IMR-90 (cell line): ENCODE results near the gene LRFN5. TPM values are rescaled to one million over a fixed set of nuclear protein-coding genes. Genes with fewer than 3 reads are reported as not detected.

Experiments
- ATAC-seq: fragments of 200-7000 bp; cut with Tn5 transposase; 2 replicates; pipeline ENCODE4 v1.9.1; 2020; ENCODE audit warnings: low read depth, mild to moderate bottlenecking, moderate library complexity
- BruUV-seq: library from RNA; stranded (reverse); fragments of 400-500 nt; replicated peaks from 2 replicates; lab custom pipeline; 2021; lab: Mats Ljungman, UMichigan
- CTCF ChIA-PET: fragments of 300-600 bp; formaldehyde crosslinking; extraction: SDS; loops from one replicate; lab custom pipeline; 2021; ENCODE audit warnings: antibody characterized with exemption; lab: Yijun Ruan, JAX
- POLR2A ChIA-PET: fragments of 300-600 bp; sonication (Branson Sonifier 250); formaldehyde crosslinking; loops from one replicate; lab custom pipeline; 2022; ENCODE audit warnings: antibody characterized with exemption; ENCODE audit not compliant: unreplicated experiment; lab: Charles Lee
- DNase-seq: peaks from one replicate; pipeline ENCODE4 v3.0.0; 2013
- H2AFZ ChIP-seq: replicated peaks from 2 replicates; pipeline ENCODE3; 2013; ENCODE audit warnings: low read length, mild to moderate bottlenecking; ENCODE audit not compliant: poor library complexity
- H2AK5ac ChIP-seq: 2 replicates; pipeline ENCODE4 v1.6.1; 2013; ENCODE audit warnings: low read depth, low read length, inconsistent platforms
- H2AK9ac ChIP-seq: replicated peaks from 2 replicates; pipeline ENCODE3; 2013; ENCODE audit warnings: mild to moderate bottlenecking, low read depth, low read length, moderate library complexity; ENCODE audit not compliant: poor library complexity
- H2BK120ac ChIP-seq: 2 replicates; pipeline ENCODE4 v1.6.1; 2013; ENCODE audit warnings: low read depth, low read length, inconsistent platforms
- H2BK15ac ChIP-seq: 3 replicates; pipeline ENCODE4 v1.6.1; 2013; ENCODE audit warnings: low read depth, low read length, inconsistent platforms
- H2BK20ac ChIP-seq: 2 replicates; pipeline ENCODE4 v1.6.1; 2013; ENCODE audit warnings: low read depth, mild to moderate bottlenecking, inconsistent platforms, low read length, moderate library complexity
- H2BK5ac ChIP-seq: 2 replicates; pipeline ENCODE4 v1.6.1; 2013; ENCODE audit warnings: mild to moderate bottlenecking, low read depth, low read length, inconsistent platforms; ENCODE audit not compliant: poor library complexity, severe bottlenecking
- H3K14ac ChIP-seq: replicated peaks from 2 replicates; pipeline ENCODE4 v1.6.1; 2013; ENCODE audit warnings: low read depth, low read length, inconsistent platforms
- H3K18ac ChIP-seq: 2 replicates; pipeline ENCODE4 v1.6.1; 2013; ENCODE audit warnings: low read depth, low read length, control low read depth
- H3K23ac ChIP-seq: 2 replicates; pipeline ENCODE4 v1.6.1; 2013; ENCODE audit warnings: low read depth, low read length, inconsistent platforms
- H3K27ac ChIP-seq: 2 replicates; pipeline ENCODE4 v1.5.1; 2013; ENCODE audit warnings: mild to moderate bottlenecking, control low read depth, low read length; ENCODE audit not compliant: insufficient read depth
- H3K27me3 ChIP-seq: 2 replicates; pipeline ENCODE4 v1.6.1; 2013; ENCODE audit warnings: low read length; ENCODE audit not compliant: control insufficient read depth, insufficient read depth
- H3K36me3 ChIP-seq: 2 replicates; pipeline ENCODE4 v1.6.1; 2013; ENCODE audit warnings: low read length, mixed read lengths; ENCODE audit not compliant: control insufficient read depth, insufficient read depth
- H3K4ac ChIP-seq: 2 replicates; pipeline ENCODE4 v1.6.1; 2013; ENCODE audit warnings: low read depth, low read length, inconsistent platforms
- H3K4me1 ChIP-seq: 2 replicates; pipeline ENCODE4 v1.6.1; 2013; ENCODE audit warnings: low read length, mixed read lengths; ENCODE audit not compliant: control insufficient read depth, insufficient read depth
- H3K4me2 ChIP-seq: 2 replicates; pipeline ENCODE4 v1.6.1; 2013; ENCODE audit warnings: low read depth, mild to moderate bottlenecking, control low read depth, low read length, moderate library complexity
- H3K4me3 ChIP-seq: 2 replicates; pipeline ENCODE4 v1.5.1; 2013; ENCODE audit warnings: low read depth, mild to moderate bottlenecking, control low read depth, low read length, moderate library complexity; ENCODE audit not compliant: insufficient read depth
- H3K56ac ChIP-seq: 2 replicates; pipeline ENCODE4 v1.6.1; 2013; ENCODE audit warnings: low read length, inconsistent platforms; ENCODE audit not compliant: insufficient read depth; ENCODE audit errors: extremely low read depth
- H3K79me1 ChIP-seq, 2 experiments: 2 replicates each; pipeline ENCODE4 v1.6.1; 2013; ENCODE audit warnings: low read length in 2 of 2, inconsistent platforms in 1 of 2, low read depth in 1 of 2
- H3K9ac ChIP-seq: 2 replicates; pipeline ENCODE4 v1.6.1; 2013; ENCODE audit warnings: low read depth, low read length, control low read depth
- H3K9me1 ChIP-seq: 2 replicates; pipeline ENCODE4 v1.6.1; 2013; ENCODE audit warnings: low read length, inconsistent platforms; ENCODE audit not compliant: insufficient read depth
- H3K9me3 ChIP-seq: 2 replicates; pipeline ENCODE4 v1.6.1; 2013; ENCODE audit warnings: low read length; ENCODE audit not compliant: control insufficient read depth, insufficient read depth
- H4K20me1 ChIP-seq: 2 replicates; pipeline ENCODE4 v1.6.1; 2013; ENCODE audit warnings: low read length, inconsistent platforms; ENCODE audit not compliant: insufficient read depth
- H4K5ac ChIP-seq: 2 replicates; pipeline ENCODE4 v1.6.1; 2013; ENCODE audit warnings: mild to moderate bottlenecking, low read depth, low read length, control low read depth
- H4K8ac ChIP-seq, 2 experiments: 2 replicates each; pipeline ENCODE4 v1.6.1; 2013; ENCODE audit warnings: low read depth in 2 of 2, low read length in 2 of 2, control low read depth in 1 of 2, inconsistent platforms in 1 of 2
- H4K91ac ChIP-seq: 2 replicates; pipeline ENCODE4 v1.6.1; 2013; ENCODE audit warnings: low read depth, low read length, inconsistent platforms; ENCODE audit not compliant: insufficient read depth
- FOS ChIP-seq: fragments of 150-350 bp; IDR thresholded peaks from 2 replicates; pipeline ENCODE4 v1.6.1; 2016; ENCODE audit warnings: low read depth, low read length
- MAFK ChIP-seq: IDR thresholded peaks from 2 replicates; pipeline ENCODE4 v1.6.1; 2012; ENCODE audit warnings: low read depth, low read length, improper control_type of control experiment
- SMC3 ChIP-seq: fragments of 150-350 bp; IDR thresholded peaks from 2 replicates; pipeline ENCODE4 v1.6.1; 2016; ENCODE audit warnings: low read depth, mild to moderate bottlenecking, antibody characterized with exemption, low read length, moderate library complexity
- WGBS, 2 experiments: methylation state at CpG; one replicate each; pipeline versions ENCODE4 v1.1.5 to v1.1.7; 2013; ENCODE audit warnings: missing lambda C conversion rate in 2 of 2; ENCODE audit not compliant: insufficient read length in 1 of 2; ENCODE audit errors: extremely low coverage in 2 of 2; 5-methylcytosine and 5-hydroxymethylcytosine counted together
- dilution Hi-C: fragments of 300-500 bp; cut with HindIII; formaldehyde crosslinking; loops from one replicate; pipeline ENCODE4 v1.14.3; 2018; ENCODE audit warnings: low sequenced_read_pairs; ENCODE audit not compliant: unreplicated experiment
- in situ Hi-C: fragments of 300-500 bp; cut with MboI; formaldehyde crosslinking; loops from 3 replicates; pipeline ENCODE4 v1.14.3; 2019; ENCODE audit warnings: low sequenced_read_pairs, inconsistent platforms, mixed read lengths
- intact Hi-C: fragments of 100-400 bp; cut with micrococcal nuclease; formaldehyde crosslinking; loops from 2 replicates; pipeline ENCODE4 v1.10.0; 2022
- polyA plus RNA-seq, 3 experiments: library from polyadenylated mRNA; depleted of rRNA; stranded (reverse); fragments of >200 nt; gene quantifications; 2 replicates each; pipeline ENCODE4 v1.2.3, GENCODE V29; 2012; ENCODE audit warnings: low replicate concordance in 1 of 3
- total RNA-seq: library from RNA; depleted of rRNA; stranded (reverse); fragments of >200 nt; gene quantifications from 2 replicates; pipeline ENCODE4 v1.2.3, GENCODE V29; 2012
- TF ChIP-seq, protein P1 (sequence below): fragments of 150-350 bp; IDR thresholded peaks from 2 replicates; pipeline ENCODE4 v1.6.1; 2016; ENCODE audit warnings: low read depth, mild to moderate bottlenecking, low read length, moderate library complexity, borderline replicate concordance

The LRFN5 gene
- total and polyA plus RNA-seq, 2 of the 4 experiments (the other 2 are of a cell fraction) = 1.8 to 3.6 TPM

DNA sequence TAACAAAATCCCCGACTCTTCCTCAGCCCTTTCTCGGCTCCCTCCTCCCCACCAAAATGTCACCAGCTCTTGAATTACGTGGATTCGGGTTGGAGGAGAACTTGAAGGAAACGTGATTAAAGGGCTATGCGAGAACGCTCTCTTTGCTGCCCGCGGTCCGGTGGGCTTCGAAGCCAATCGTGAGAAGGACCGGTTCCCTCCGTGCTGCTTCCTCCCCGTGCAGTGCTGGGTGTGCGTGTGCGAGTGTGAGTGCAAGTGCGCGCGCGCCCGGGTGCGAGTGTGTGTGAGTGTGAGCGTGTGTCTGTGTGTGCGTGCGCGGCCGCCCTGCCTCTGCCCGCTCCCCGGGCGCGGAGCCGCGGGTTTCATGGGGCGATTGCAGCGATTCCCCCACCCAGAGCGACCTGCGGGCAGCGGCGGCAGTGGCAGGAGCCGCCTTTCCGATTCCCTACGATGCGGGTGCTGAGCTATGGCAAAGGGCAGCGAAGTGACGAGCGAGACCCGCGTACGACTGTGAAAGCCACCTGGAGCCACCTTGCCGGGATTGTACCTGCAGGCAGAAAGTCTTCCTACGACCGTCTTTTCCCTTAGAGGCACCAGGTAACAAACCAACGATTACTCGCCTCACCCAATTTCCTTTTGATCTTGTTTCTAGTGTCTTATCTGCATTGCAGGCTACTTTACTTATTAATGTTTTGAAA is 1.4 kb downstream of the LRFN5 start:
- H2BK5ac ChIP-seq = no peak overlapping the region
- POLR2A ChIA-PET = no interaction called here
- no peak overlapping the region for H2AK9ac ChIP-seq
- ATAC-seq (no peak), DNase-seq (no peak)
- H4K20me1 ChIP-seq = no peaks in the 10 kb centered on the region
- H3K9me3 ChIP-seq = no peaks in the 10 kb centered on the region
- TF ChIP-seq FOS = no peak
- no peak for TF ChIP-seq SMC3
- TF ChIP-seq, protein P1, sequence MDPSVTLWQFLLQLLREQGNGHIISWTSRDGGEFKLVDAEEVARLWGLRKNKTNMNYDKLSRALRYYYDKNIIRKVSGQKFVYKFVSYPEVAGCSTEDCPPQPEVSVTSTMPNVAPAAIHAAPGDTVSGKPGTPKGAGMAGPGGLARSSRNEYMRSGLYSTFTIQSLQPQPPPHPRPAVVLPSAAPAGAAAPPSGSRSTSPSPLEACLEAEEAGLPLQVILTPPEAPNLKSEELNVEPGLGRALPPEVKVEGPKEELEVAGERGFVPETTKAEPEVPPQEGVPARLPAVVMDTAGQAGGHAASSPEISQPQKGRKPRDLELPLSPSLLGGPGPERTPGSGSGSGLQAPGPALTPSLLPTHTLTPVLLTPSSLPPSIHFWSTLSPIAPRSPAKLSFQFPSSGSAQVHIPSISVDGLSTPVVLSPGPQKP = no peak
- TF ChIP-seq MAFK = no peak
- 3% methylated on average over 13 of the region's 55 CpGs; no CpG with 5 or more reads in 1 of the 2 experiments for WGBS, 2 experiments
- no peak overlapping the region for H3K4ac ChIP-seq
- H3K27ac ChIP-seq = no peak overlapping the region
- no peak overlapping the region for H2BK20ac ChIP-seq
- dilution Hi-C loops (no loop called here), in situ Hi-C loops (no loop called here), intact Hi-C loops (loop anchor here (5.0 to 10.0 kb wide), 2 partner anchors 323 to 614 kb away; no protein-coding TSS in a partner anchor)
- peaks cover 0 to 7% of the 10 kb centered on the region in 2 experiments; a peak in 1 of 4 replicates for H3K79me1 ChIP-seq
- no peak overlapping the region for H2AK5ac ChIP-seq
- no peak overlapping the region for H4K5ac ChIP-seq
- no peak overlapping the region for H3K9ac ChIP-seq
- peak overlapping the region; percentile 95 for H3K4me2 ChIP-seq
- no peak overlapping the region for H4K8ac ChIP-seq
- H4K91ac ChIP-seq = no peak overlapping the region
- no peak overlapping the region for H2BK120ac ChIP-seq
- no TSS peak for BruUV-seq
- no peaks in the 10 kb centered on the region for H3K36me3 ChIP-seq
- peak overlapping the region; percentile 86 for H2AFZ ChIP-seq
- H3K4me1 ChIP-seq = no peaks in the 10 kb centered on the region
- peak overlapping the region; percentile 77 for H3K4me3 ChIP-seq
- H3K27me3 ChIP-seq = peaks cover 20% of the 10 kb centered on the region
- H3K56ac ChIP-seq = no peak overlapping the region
- H3K18ac ChIP-seq = no peak overlapping the region
- H3K14ac ChIP-seq = no peak overlapping the region
- H3K9me1 ChIP-seq = no peaks in the 10 kb centered on the region
- CTCF ChIA-PET = no interaction called here
- H3K23ac ChIP-seq = peak overlapping the region; percentile 57
- no peak overlapping the region for H2BK15ac ChIP-seq
